ENCODE results near the gene SLC25A22.

GRCh38 chr11:837189-837989 lies 39.3 kb upstream of the SLC25A22 start:
- no peak for TF ChIP-seq CTCF (IDR thresholded peaks at IDR 0.05)
- no peak for TF ChIP-seq POLR2A (IDR thresholded peaks at IDR 0.05)
- no peak for TF ChIP-seq POLR2AphosphoS5 (IDR thresholded peaks at IDR 0.05)

Measured in prostate gland (tissue), 2 donors.